ENCODE measurements around the gene GPRC5D.

DNA sequence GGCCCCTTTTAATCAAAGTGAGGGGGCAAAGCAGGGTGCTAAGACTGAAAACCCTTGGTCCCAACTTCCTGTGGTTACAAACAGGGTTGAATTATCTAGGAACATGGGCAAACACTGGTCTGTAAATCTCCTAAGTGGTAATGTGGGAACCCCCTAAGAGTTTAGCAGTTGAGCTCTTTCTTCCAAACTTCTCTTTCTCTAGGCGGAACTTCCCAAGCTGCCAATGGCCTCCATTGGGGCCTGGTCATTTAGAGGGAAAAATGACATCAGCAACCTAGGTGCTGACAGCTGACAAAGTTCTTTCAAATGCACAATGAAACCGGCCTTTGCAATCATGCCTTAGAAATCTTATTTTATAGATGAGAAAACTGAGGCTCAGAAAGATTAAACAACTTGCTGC, 30.4 kb upstream of the GPRC5D start:
- TF ChIP-seq, protein P1, sequence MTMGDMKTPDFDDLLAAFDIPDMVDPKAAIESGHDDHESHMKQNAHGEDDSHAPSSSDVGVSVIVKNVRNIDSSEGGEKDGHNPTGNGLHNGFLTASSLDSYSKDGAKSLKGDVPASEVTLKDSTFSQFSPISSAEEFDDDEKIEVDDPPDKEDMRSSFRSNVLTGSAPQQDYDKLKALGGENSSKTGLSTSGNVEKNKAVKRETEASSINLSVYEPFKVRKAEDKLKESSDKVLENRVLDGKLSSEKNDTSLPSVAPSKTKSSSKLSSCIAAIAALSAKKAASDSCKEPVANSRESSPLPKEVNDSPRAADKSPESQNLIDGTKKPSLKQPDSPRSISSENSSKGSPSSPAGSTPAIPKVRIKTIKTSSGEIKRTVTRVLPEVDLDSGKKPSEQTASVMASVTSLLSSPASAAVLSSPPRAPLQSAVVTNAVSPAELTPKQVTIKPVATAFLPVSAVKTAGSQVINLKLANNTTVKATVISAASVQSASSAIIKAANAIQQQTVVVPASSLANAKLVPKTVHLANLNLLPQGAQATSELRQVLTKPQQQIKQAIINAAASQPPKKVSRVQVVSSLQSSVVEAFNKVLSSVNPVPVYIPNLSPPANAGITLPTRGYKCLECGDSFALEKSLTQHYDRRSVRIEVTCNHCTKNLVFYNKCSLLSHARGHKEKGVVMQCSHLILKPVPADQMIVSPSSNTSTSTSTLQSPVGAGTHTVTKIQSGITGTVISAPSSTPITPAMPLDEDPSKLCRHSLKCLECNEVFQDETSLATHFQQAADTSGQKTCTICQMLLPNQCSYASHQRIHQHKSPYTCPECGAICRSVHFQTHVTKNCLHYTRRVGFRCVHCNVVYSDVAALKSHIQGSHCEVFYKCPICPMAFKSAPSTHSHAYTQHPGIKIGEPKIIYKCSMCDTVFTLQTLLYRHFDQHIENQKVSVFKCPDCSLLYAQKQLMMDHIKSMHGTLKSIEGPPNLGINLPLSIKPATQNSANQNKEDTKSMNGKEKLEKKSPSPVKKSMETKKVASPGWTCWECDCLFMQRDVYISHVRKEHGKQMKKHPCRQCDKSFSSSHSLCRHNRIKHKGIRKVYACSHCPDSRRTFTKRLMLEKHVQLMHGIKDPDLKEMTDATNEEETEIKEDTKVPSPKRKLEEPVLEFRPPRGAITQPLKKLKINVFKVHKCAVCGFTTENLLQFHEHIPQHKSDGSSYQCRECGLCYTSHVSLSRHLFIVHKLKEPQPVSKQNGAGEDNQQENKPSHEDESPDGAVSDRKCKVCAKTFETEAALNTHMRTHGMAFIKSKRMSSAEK (CRISPR knock-in tag; IDR thresholded peaks at IDR 0.05; ENCODE audit: borderline replicate concordance) = no peak
- TF ChIP-seq, protein P2, sequence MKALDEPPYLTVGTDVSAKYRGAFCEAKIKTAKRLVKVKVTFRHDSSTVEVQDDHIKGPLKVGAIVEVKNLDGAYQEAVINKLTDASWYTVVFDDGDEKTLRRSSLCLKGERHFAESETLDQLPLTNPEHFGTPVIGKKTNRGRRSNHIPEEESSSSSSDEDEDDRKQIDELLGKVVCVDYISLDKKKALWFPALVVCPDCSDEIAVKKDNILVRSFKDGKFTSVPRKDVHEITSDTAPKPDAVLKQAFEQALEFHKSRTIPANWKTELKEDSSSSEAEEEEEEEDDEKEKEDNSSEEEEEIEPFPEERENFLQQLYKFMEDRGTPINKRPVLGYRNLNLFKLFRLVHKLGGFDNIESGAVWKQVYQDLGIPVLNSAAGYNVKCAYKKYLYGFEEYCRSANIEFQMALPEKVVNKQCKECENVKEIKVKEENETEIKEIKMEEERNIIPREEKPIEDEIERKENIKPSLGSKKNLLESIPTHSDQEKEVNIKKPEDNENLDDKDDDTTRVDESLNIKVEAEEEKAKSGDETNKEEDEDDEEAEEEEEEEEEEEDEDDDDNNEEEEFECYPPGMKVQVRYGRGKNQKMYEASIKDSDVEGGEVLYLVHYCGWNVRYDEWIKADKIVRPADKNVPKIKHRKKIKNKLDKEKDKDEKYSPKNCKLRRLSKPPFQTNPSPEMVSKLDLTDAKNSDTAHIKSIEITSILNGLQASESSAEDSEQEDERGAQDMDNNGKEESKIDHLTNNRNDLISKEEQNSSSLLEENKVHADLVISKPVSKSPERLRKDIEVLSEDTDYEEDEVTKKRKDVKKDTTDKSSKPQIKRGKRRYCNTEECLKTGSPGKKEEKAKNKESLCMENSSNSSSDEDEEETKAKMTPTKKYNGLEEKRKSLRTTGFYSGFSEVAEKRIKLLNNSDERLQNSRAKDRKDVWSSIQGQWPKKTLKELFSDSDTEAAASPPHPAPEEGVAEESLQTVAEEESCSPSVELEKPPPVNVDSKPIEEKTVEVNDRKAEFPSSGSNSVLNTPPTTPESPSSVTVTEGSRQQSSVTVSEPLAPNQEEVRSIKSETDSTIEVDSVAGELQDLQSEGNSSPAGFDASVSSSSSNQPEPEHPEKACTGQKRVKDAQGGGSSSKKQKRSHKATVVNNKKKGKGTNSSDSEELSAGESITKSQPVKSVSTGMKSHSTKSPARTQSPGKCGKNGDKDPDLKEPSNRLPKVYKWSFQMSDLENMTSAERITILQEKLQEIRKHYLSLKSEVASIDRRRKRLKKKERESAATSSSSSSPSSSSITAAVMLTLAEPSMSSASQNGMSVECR (CRISPR knock-in tag; IDR thresholded peaks at IDR 0.05; ENCODE audit: borderline replicate concordance) = no peak
- no peak for TF ChIP-seq CREB1 (CRISPR knock-in tag; IDR thresholded peaks at IDR 0.05)
- no peak for TF ChIP-seq AR (CRISPR knock-in tag; IDR thresholded peaks at IDR 0.05)
- no peak for TF ChIP-seq OVOL2 (CRISPR knock-in tag; IDR thresholded peaks at IDR 0.05; ENCODE audit: borderline replicate concordance)
- no peak for TF ChIP-seq CTCF (IDR thresholded peaks at IDR 0.05)
- no peak for TF ChIP-seq JUN (CRISPR knock-in tag; IDR thresholded peaks at IDR 0.05)

All from WTC11 (cell line).